Lung (tissue), 12 donors: ENCODE results near the gene SLC2A6. TPM values are rescaled to one million over a fixed set of nuclear protein-coding genes. Genes with fewer than 3 reads are reported as not detected.

ENCODE experiments used
- ATAC-seq: fragments of 200-7000 bp; cut with Tn5 transposase; one replicate; pipeline ENCODE4 v1.9.1; 2020; ENCODE audit warnings: moderate number of reproducible peaks; ENCODE audit not compliant: insufficient read depth, low FRiP score
- DNase-seq, 3 donors: peaks; one replicate each; pipeline ENCODE4 v3.0.0-alpha.2; 2013 to 2017
- H3K27ac ChIP-seq, 2 donors: one replicate each; pipeline ENCODE4 v1.5.1; 2013; ENCODE audit warnings: mild to moderate bottlenecking in 2 of 2, moderate library complexity in 2 of 2, control low read depth in 1 of 2, inconsistent platforms in 1 of 2, low read depth in 1 of 2, low read length in 1 of 2
- H3K27me3 ChIP-seq, 3 donors: one replicate each; pipeline ENCODE4 v1.5.1; 2013; ENCODE audit warnings: low read length in 2 of 3; ENCODE audit not compliant: control insufficient read depth in 3 of 3, insufficient read depth in 3 of 3
- H3K36me3 ChIP-seq, 4 donors: one replicate each; pipeline ENCODE4 v1.5.1; 2013; ENCODE audit warnings: low read length in 4 of 4, mild to moderate bottlenecking in 1 of 4, moderate library complexity in 1 of 4; ENCODE audit not compliant: control insufficient read depth in 4 of 4, insufficient read depth in 4 of 4
- H3K4me1 ChIP-seq, 5 donors: one replicate each; pipeline ENCODE4 v1.5.1; 2013; ENCODE audit warnings: low read length in 5 of 5, mild to moderate bottlenecking in 2 of 5, moderate library complexity in 1 of 5; ENCODE audit not compliant: control insufficient read depth in 5 of 5, insufficient read depth in 5 of 5
- H3K4me3 ChIP-seq: one replicate; pipeline ENCODE4 v1.5.1; 2013; ENCODE audit warnings: mild to moderate bottlenecking, control low read depth, moderate library complexity
- H3K9ac ChIP-seq, 2 donors: one replicate each; pipeline ENCODE4 v1.5.1; 2013; ENCODE audit warnings: low read length in 2 of 2, control low read depth in 1 of 2; ENCODE audit not compliant: insufficient read depth in 1 of 2
- H3K9me3 ChIP-seq, 4 donors: one replicate each; pipeline ENCODE4 v1.5.1; 2013; ENCODE audit warnings: low read length in 3 of 4, mild to moderate bottlenecking in 1 of 4, moderate library complexity in 1 of 4; ENCODE audit not compliant: control insufficient read depth in 4 of 4, insufficient read depth in 3 of 4
- CTCF ChIP-seq: IDR thresholded peaks from 2 replicates; pipeline ENCODE4 v1.5.1; 2012; ENCODE audit warnings: mild to moderate bottlenecking; ENCODE audit errors: control extremely low read depth, extremely low read depth
- WGBS, 2 donors: extraction: QIAGEN DNeasy Blood & Tissue Kit; methylation state at CpG; one replicate each; pipeline ENCODE4 v1.1.7; 2013; 5-methylcytosine and 5-hydroxymethylcytosine counted together
- polyA plus RNA-seq, 2 donors: library from polyadenylated mRNA; stranded (reverse); fragments of 200-250 nt; gene quantifications; one replicate each; pipeline ENCODE4 v1.2.1, GENCODE V29; 2013
- total RNA-seq, 2 donors: library from RNA; depleted of rRNA in 1 of 2; stranded (reverse); fragments of >200 nt in 1 of 2; gene quantifications; one replicate each; pipeline ENCODE4 v1.2.1, GENCODE V29; 2014 to 2021
- donor health status: control.
- donor health status: control.
- donor health status: Bipolar disorder and iron deficiency.
- donor health status: healthy.
- donor health status: DM: yes; HTN: yes; CAD: no.

Gene SLC2A6
- total and polyA plus RNA-seq, 4 donors = 8.4 to 49.6 (median 18.5) TPM

- no peak overlapping the region for H3K27ac ChIP-seq
- no peak overlapping the region for H3K9ac ChIP-seq
- H3K36me3 ChIP-seq = no peaks in the 10 kb centered on the region
- WGBS, 2 donors = 86 to 95% methylated on average over 8 of the region's 8 CpGs
- H3K27me3 ChIP-seq = no peaks in the 10 kb centered on the region
- ATAC-seq (no peak), DNase-seq (no peak)
- H3K9me3 ChIP-seq = peaks cover 0 to 3% (median 0%) of the 10 kb centered on the region in 4 donors
- no peak for TF ChIP-seq CTCF
- H3K4me1 ChIP-seq = peaks cover 0 to 43% (median 13%) of the 10 kb centered on the region in 5 donors
- H3K4me3 ChIP-seq = no peak overlapping the region
Observed at GRCh38 chr9:133508046-133508445, 29.1 kb upstream of the SLC2A6 start.

GRCh38 chr9:133507246-133507965, 28.5 kb upstream of the SLC2A6 start:
- H3K27ac ChIP-seq = peak overlapping the region in 1 of 2 donors; percentile 46
- DNase-seq = no peak
- WGBS, 2 donors = 93 to 95% methylated on average over 24 of the region's 24 CpGs
- no peaks in the 10 kb centered on the region for H3K27me3 ChIP-seq
- no peak for TF ChIP-seq CTCF
- no peak for ATAC-seq
- H3K9ac ChIP-seq = no peak overlapping the region
- H3K4me3 ChIP-seq = no peak overlapping the region
- peaks cover 0 to 2% (median under 1%) of the 10 kb centered on the region in 4 donors for H3K9me3 ChIP-seq
- H3K36me3 ChIP-seq = no peaks in the 10 kb centered on the region
- peaks cover 0 to 36% (median 11%) of the 10 kb centered on the region in 5 donors for H3K4me1 ChIP-seq

- peaks cover 0 to 9% (median under 1%) of the 10 kb centered on the region in 4 donors for H3K9me3 ChIP-seq
- H3K4me3 ChIP-seq = no peak overlapping the region
- peak overlapping the region in 1 of 2 donors; percentile 46 for H3K27ac ChIP-seq
- H3K9ac ChIP-seq = no peak overlapping the region
- no peaks in the 10 kb centered on the region for H3K36me3 ChIP-seq
- H3K27me3 ChIP-seq = no peaks in the 10 kb centered on the region
- peaks cover 0 to 36% (median 9%) of the 10 kb centered on the region in 5 donors for H3K4me1 ChIP-seq
- ATAC-seq (no peak), DNase-seq (peak; percentile 41 to 48 (median 44))
- TF ChIP-seq CTCF = no peak
- 58 to 84% methylated on average over 18 of the region's 18 CpGs for WGBS, 2 donors
Observed at GRCh38 chr9:133506653-133507038, 27.7 kb upstream of the SLC2A6 start.
